Measurements from ENCODE around the gene PREX1. TPM values are rescaled to one million over a fixed set of nuclear protein-coding genes. Genes with fewer than 3 reads are reported as not detected.

PREX1 gene
- total RNA-seq, 4 donors from 2014 or later, result 29.5 to 121 (median 40.9) TPM

GRCh38 chr20:48825566-48825920 lies 2.3 kb downstream of the PREX1 start:
- TF ChIP-seq, protein P1, sequence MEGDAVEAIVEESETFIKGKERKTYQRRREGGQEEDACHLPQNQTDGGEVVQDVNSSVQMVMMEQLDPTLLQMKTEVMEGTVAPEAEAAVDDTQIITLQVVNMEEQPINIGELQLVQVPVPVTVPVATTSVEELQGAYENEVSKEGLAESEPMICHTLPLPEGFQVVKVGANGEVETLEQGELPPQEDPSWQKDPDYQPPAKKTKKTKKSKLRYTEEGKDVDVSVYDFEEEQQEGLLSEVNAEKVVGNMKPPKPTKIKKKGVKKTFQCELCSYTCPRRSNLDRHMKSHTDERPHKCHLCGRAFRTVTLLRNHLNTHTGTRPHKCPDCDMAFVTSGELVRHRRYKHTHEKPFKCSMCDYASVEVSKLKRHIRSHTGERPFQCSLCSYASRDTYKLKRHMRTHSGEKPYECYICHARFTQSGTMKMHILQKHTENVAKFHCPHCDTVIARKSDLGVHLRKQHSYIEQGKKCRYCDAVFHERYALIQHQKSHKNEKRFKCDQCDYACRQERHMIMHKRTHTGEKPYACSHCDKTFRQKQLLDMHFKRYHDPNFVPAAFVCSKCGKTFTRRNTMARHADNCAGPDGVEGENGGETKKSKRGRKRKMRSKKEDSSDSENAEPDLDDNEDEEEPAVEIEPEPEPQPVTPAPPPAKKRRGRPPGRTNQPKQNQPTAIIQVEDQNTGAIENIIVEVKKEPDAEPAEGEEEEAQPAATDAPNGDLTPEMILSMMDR (IDR thresholded peaks at IDR 0.05), result no peak
- DNase-seq (ENCODE audit: low spot score) (no peak), ATAC-seq (ENCODE audit: low FRiP score) (no peak)

- TF ChIP-seq, protein P1 (IDR thresholded peaks at IDR 0.05), result no peak
- no peak for ATAC-seq (ENCODE audit: low FRiP score)
- no peak for DNase-seq (ENCODE audit: low spot score)
Measured at GRCh38 chr20:48824830-48825565, 2.8 kb downstream of the PREX1 start.

DNA sequence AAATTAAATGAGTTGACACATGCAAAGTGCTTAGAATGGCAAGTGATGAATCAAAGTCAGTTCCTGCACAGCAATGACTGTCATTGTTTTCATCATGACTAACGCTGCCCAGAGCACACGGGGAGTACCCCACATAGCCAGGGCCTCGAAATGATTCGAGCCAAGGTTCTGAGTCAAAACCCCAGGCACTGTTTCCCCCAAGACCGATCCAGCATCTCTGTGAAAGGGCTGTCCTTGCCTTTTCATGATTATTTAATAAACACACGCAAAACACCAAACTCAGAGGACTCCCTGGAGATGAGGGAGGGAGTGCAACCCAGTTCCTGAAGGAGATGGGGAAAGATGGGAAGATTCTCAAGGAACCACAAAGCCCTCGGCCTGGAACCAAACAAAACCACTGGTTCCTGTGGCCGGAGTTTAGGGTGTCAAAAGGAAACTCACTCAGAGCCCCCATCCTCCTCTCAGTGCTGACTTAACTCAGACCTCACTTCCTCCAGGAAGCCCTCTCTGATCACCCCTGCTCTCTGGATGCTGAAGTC lies 3.8 kb downstream of the PREX1 start:
- no peak for DNase-seq (ENCODE audit: low spot score)

DNA sequence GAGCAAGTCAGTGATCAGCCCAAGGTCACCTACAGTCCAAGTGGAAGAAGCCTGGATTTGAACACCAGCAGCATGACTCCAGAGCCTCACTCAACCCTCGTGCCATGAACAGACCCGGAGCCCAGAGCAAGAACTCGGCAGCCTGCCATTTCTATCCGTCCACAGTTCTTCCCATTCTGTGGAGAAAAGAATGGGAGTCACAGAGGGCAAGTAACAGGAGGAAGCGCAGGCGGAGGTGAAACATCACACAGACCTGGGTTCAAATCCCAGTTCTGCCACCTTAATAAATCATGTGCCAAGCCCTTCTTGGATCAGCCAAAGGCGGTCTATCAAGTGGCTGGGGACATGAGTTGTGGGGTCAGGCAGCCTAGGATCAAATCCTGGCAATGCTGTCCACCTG lies 4.3 kb downstream of the PREX1 start:
- DNase-seq (ENCODE audit: low spot score) (no peak), ATAC-seq (ENCODE audit: low FRiP score) (no peak)
- TF ChIP-seq, protein P1 (IDR thresholded peaks at IDR 0.05), result no peak

More for the DNA sequence above, 3.8 kb downstream of the PREX1 start:
- ATAC-seq (ENCODE audit: low FRiP score), result no peak
- TF ChIP-seq, protein P1 (IDR thresholded peaks at IDR 0.05), result no peak

DNA sequence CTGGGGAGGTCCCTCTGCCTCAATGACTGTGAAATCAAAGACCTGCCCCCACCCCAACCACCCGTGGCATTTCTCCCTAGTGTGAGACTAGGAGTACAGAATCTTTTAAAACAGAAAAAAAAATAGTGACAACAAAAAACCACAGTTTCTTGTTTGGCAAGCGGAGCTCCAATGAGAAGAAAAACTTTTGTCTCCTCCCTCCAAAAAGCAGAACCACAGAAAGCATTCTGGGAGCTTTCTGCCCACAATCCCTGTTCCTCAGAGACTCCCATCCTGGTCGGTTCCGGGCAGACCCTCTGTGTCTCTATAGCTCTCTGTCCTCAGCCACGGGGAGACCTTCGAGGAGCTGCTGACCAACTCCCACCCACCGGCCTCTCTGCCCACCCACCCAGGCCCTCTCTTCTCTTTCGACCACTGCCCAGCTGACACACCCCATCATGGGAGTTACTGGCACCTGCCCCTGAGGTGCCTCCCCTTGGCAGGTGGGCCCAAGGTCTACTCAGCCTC lies 4.9 kb downstream of the PREX1 start:
- TF ChIP-seq, protein P1 (IDR thresholded peaks at IDR 0.05), result no peak
- no peak for ATAC-seq (ENCODE audit: low FRiP score)

GRCh38 chr20:48822178-48822577 lies 5.6 kb downstream of the PREX1 start:
- DNase-seq (ENCODE audit: low spot score) (no peak), ATAC-seq (ENCODE audit: low FRiP score) (no peak)
- TF ChIP-seq, protein P1 (IDR thresholded peaks at IDR 0.05), result no peak

More for the DNA sequence above, 4.9 kb downstream of the PREX1 start:
- no peak for DNase-seq (ENCODE audit: low spot score)
